Measurements from ENCODE around the gene BTF3. TPM values are rescaled to one million over a fixed set of nuclear protein-coding genes. Genes with fewer than 3 reads are reported as not detected.
"Not testable (repeated sequence)": the region's sequence is repeated elsewhere in the genome, so short reads cannot be mapped to it uniquely, and the experiment has no call there.

The BTF3 gene
- total RNA-seq, 4 donors from 2014 or later = 596 to 1,008 (median 649) TPM

DNA sequence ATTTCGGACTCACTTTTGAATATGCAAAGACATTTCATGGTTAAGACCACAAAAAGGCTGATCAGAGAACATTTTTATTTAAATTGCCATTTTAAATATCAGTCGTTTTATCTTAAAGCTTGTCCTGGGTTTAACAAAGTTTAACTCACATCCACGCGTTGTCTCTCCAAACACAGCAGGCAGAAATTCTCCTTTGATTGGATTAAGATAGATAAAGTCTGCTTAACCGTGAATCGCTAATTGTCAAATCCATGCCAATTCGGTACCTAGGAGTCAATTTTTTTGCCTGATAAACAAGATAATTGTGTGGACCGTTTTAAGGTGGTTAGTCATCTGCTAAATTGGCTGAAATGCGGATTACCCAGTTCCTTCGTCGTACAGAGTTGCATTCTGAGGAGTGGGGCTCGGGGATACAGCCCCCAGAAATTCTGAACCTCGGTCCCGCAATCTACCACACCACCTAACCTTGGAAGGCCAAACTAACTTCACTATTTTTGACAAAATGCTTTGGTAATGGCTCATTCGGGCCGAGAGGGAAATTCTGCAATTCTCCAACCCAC is 665 bp upstream of the BTF3 start:
- 32 to 35% methylated on average over 16 of the region's 16 CpGs for WGBS, 2 donors
- no peak for DNase-seq (ENCODE audit: low spot score in 2 of 2)
- TF ChIP-seq, protein P1, sequence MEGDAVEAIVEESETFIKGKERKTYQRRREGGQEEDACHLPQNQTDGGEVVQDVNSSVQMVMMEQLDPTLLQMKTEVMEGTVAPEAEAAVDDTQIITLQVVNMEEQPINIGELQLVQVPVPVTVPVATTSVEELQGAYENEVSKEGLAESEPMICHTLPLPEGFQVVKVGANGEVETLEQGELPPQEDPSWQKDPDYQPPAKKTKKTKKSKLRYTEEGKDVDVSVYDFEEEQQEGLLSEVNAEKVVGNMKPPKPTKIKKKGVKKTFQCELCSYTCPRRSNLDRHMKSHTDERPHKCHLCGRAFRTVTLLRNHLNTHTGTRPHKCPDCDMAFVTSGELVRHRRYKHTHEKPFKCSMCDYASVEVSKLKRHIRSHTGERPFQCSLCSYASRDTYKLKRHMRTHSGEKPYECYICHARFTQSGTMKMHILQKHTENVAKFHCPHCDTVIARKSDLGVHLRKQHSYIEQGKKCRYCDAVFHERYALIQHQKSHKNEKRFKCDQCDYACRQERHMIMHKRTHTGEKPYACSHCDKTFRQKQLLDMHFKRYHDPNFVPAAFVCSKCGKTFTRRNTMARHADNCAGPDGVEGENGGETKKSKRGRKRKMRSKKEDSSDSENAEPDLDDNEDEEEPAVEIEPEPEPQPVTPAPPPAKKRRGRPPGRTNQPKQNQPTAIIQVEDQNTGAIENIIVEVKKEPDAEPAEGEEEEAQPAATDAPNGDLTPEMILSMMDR (IDR thresholded peaks at IDR 0.05) = no peak
- TF ChIP-seq POLR2A (IDR thresholded peaks at IDR 0.05) = no peak
- intact Hi-C loops (cut with DNase I; ENCODE audit: low total_unique reads) = no loop called here
- H3K4me3 ChIP-seq (ENCODE audit: low read depth, poor library complexity, severe bottlenecking) = peak overlapping the region; percentile 100

DNA sequence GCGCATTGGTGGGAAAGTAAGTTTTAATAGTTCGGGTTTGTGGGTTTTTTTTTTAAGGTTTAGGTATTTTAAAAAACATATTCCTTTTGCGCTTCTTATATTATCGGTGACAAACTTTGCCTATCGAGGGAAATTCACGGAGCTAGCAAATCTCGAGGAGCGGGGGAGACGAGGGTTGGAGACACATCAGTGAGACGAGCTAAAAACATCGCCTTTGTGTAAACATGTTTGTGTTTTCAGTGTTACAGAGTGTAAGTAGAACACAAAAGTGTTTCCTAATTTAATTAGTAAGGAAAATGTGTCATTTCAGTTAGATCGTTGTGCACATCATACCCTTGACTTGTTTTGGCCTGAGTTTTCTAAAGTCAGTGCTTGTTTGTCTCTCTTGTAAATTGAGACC is 945 bp downstream of the BTF3 start:
- peak overlapping the region; percentile 100 for H3K4me3 ChIP-seq (ENCODE audit: low read depth, poor library complexity, severe bottlenecking)
- TF ChIP-seq POLR2A (IDR thresholded peaks at IDR 0.05) = no peak
- TF ChIP-seq, protein P1 (IDR thresholded peaks at IDR 0.05) = no peak
- DNase-seq (ENCODE audit: low spot score in 2 of 2) = no peak
- intact Hi-C loops (cut with DNase I; ENCODE audit: low total_unique reads) = no loop called here
- 6 to 7% methylated on average over 12 of the region's 12 CpGs for WGBS, 2 donors

DNA sequence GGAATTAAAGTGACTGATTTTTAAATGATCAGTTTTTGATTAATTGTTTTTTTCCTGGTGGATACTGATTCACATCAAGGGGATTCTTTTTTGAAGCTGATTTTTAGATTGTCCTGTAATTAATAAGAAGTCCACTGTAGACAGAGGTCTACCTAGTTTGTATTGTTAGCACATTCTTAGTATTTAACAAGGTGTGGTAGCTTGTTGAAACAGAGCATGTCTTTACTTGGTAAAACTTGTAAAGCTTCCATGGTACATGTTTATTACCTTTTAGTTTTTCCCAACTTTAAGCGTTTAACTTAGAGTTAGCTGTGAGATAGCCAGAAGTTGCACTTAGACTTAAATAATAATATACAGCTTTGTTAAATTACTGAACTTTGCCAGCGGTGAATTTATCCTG is 1.5 kb downstream of the BTF3 start:
- no peak for DNase-seq (ENCODE audit: low spot score in 2 of 2)
- 54% methylated on average over 2 of the region's 2 CpGs for WGBS, 2 donors
- intact Hi-C loops (cut with DNase I; ENCODE audit: low total_unique reads) = no loop called here
- H3K4me3 ChIP-seq (ENCODE audit: low read depth, poor library complexity, severe bottlenecking) = no peak overlapping the region
- TF ChIP-seq, protein P1 (IDR thresholded peaks at IDR 0.05) = no peak
- TF ChIP-seq POLR2A (IDR thresholded peaks at IDR 0.05) = no peak

DNA sequence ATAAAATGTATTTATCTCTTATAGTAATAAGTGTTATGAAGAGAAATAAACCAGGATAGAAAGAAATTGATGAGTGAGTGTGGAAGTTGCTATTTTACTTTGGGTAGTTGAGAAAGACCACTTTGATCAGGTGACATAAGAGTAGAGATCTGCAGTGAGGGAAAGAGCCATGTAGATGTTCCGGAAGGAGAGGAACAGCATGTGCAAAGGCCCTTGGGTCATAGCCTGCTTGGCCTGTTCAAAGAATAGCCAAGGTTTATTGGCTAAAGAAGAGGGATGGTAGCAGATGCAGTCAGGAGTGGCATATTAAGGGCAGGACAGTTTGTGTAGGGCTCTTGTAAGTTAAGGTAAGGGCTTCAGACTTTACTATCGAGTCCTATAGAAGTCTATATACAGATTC is 3.2 kb downstream of the BTF3 start:
- no peak for TF ChIP-seq POLR2A (IDR thresholded peaks at IDR 0.05)
- TF ChIP-seq, protein P1 (IDR thresholded peaks at IDR 0.05) = no peak
- WGBS, 2 donors = 88 to 96% methylated on average over 2 of the region's 2 CpGs
- no peak for DNase-seq (ENCODE audit: low spot score in 2 of 2)
- H3K4me3 ChIP-seq (ENCODE audit: low read depth, poor library complexity, severe bottlenecking) = no peak overlapping the region
- intact Hi-C loops (cut with DNase I; ENCODE audit: low total_unique reads) = no loop called here

DNA sequence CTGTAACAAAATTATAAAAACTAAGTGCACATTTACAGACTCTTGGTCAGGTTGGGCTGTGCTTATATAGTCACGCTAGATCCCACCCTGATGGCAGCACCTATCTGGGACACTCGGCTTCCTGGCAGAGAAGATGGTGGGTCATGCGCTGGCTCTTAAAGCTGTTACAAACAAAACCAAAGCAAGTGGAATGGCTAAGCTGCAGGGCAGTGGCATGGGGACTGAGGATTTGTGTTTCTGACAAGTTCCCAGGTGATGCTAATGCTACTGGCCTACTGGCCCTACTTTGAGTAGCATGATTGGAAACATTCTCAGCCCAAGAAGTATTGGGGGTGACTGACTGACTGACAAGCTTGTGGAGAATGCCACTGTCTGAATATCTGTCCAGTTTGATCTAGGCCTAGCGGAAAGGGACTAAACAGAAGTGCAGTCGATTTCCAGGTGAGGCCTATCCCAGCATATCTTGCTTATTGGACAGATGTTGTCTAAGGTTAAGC is 8.3 kb downstream of the BTF3 start:
- intact Hi-C loops (cut with DNase I; ENCODE audit: low total_unique reads) = no loop called here
- no peak for TF ChIP-seq POLR2A (IDR thresholded peaks at IDR 0.05)
- TF ChIP-seq, protein P1 (IDR thresholded peaks at IDR 0.05) = no peak
- no peak for DNase-seq (ENCODE audit: low spot score in 2 of 2)
- H3K4me3 ChIP-seq (ENCODE audit: low read depth, poor library complexity, severe bottlenecking) = no peak overlapping the region
- WGBS, 2 donors = 85 to 91% methylated on average over 5 of the region's 5 CpGs

DNA sequence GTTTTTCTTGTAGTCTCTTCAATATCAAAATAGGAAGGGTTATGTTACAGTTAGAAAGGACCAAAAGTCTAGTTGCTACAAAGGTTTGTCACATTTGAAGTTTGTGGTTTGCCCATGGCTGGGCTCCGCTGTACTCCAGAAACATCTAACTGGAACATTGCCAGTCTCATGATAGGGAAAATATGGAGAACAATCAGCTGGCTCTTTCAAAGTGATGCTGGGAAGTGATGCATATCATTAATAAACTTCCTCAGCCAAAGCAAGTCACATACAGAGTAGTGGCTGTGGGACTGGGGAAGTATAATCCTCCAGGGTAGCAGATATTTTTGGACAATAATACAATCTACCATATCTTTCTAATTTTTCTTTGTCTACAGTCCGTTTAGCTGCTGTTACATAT is 8.8 kb downstream of the BTF3 start:
- no peak overlapping the region for H3K4me3 ChIP-seq (ENCODE audit: low read depth, poor library complexity, severe bottlenecking)
- no peak for DNase-seq (ENCODE audit: low spot score in 2 of 2)
- WGBS, 2 donors = 45 to 57% methylated on average over 2 of the region's 2 CpGs
- TF ChIP-seq, protein P1 (IDR thresholded peaks at IDR 0.05) = no peak
- no peak for TF ChIP-seq POLR2A (IDR thresholded peaks at IDR 0.05)
- intact Hi-C loops (cut with DNase I; ENCODE audit: low total_unique reads) = no loop called here

DNA sequence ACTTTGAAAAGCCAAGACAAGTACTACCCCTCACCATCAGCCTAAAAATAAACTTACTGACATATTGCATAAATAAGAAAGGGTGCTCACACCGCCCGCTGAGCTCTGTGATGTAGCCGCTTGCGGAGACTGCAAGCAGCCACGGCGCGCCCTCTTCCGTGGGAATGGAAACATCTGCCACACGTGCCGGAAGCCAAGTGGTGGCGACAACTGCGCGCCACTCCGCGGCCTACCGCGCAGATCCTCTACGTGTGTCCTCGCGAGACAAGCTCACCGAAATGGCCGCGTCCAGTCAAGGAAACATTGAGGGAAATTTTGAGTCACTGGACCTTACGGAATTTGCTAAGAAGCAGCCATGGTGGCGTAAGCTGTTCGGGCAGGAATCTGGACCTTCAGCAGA is 10.3 kb downstream of the BTF3 start:
- DNase-seq (ENCODE audit: low spot score in 2 of 2); intact Hi-C loops (cut with DNase I; ENCODE audit: low total_unique reads); H3K4me3 ChIP-seq (ENCODE audit: low read depth, poor library complexity, severe bottlenecking): not testable (repeated sequence)
- 96 to 98% methylated on average over 26 of the region's 26 CpGs for WGBS, 2 donors

Measured in lower leg skin (tissue), 4 donors.